VCaP (cell line): Measurements from ENCODE around the gene AADACL3.

ENCODE experiments used
- H3K27ac ChIP-seq: fragments of 450-650 bp; 2 replicates; pipeline ENCODE4 v1.5.1; 2017
- TF ChIP-seq, protein P1 (sequence below): fragments of 450-650 bp; conservative IDR thresholded peaks from 2 replicates; pipeline ENCODE4 v1.5.1; 2017; ENCODE audit warnings: mild to moderate bottlenecking, moderate library complexity

Gene AADACL3

DNA sequence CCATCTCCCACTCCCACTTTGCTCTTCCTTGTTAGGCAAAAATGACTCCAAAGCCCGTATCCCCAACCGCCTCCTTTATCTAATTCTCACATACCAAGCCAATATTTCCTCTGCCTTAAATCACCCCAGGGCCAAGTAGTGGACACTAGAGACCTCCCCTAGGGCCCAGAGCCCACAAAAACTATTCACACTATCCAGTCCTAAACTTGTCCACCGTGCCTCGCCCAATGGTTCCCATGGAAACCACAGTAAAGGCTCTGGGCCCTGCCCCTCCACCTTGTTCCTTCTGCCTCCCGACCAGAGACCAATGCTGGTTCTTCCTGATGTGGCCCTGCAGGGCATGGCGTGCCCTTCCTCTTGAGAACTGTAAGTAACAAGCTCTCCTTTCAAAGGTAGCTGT, 41.9 kb downstream of the AADACL3 start:
- no peak overlapping the region for H3K27ac ChIP-seq
- TF ChIP-seq, protein P1, sequence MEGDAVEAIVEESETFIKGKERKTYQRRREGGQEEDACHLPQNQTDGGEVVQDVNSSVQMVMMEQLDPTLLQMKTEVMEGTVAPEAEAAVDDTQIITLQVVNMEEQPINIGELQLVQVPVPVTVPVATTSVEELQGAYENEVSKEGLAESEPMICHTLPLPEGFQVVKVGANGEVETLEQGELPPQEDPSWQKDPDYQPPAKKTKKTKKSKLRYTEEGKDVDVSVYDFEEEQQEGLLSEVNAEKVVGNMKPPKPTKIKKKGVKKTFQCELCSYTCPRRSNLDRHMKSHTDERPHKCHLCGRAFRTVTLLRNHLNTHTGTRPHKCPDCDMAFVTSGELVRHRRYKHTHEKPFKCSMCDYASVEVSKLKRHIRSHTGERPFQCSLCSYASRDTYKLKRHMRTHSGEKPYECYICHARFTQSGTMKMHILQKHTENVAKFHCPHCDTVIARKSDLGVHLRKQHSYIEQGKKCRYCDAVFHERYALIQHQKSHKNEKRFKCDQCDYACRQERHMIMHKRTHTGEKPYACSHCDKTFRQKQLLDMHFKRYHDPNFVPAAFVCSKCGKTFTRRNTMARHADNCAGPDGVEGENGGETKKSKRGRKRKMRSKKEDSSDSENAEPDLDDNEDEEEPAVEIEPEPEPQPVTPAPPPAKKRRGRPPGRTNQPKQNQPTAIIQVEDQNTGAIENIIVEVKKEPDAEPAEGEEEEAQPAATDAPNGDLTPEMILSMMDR: no peak

DNA sequence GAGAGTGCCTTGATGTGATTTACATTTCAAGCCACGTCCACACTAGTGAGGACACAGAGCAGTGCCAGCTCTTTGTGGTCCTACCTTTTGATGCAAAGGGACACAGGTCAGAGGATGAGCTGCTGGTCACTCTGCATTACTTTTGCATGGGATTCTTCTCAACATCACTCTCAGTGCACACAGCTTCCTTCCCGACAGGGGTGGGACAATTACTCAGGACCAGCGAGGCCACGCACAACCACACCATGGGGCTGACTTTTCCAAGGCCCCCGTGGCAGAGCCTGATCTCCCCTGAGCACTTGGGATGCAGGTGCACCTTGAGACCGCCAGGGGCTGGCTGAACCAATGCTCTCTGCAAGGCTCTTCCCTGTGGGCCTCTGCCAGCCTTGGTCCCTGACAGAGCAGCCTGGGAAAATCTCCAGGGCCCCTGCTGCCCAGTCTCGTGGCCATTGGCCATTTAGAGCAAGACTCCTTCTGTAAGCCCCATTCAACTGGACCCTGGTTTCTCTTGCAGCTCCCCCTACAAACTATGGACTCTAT, 44.4 kb downstream of the AADACL3 start:
- TF ChIP-seq, protein P1: no peak; the same call in 1 of the 2 replicates
- no peak overlapping the region for H3K27ac ChIP-seq

DNA sequence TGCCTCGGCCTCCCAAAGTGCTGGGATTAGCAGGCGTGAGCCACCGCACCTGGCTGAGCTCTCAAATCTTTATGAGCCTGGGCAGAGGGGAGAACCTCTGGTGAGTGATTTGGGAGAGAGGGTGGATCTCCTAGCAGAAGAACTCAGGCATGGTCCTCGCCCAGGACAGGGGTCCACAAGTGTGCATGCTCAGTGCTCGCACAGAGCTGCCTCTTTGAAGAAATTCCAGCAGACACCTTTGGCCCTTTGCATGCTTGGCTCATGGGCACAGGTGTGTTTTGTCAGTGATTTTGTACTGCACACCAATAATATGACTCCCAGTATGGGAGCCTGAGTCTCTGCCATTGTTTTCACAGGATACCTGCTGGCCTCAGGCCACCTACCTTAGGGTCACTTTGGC, 45.9 kb downstream of the AADACL3 start:
- H3K27ac ChIP-seq: no peak overlapping the region
- TF ChIP-seq, protein P1: no peak

DNA sequence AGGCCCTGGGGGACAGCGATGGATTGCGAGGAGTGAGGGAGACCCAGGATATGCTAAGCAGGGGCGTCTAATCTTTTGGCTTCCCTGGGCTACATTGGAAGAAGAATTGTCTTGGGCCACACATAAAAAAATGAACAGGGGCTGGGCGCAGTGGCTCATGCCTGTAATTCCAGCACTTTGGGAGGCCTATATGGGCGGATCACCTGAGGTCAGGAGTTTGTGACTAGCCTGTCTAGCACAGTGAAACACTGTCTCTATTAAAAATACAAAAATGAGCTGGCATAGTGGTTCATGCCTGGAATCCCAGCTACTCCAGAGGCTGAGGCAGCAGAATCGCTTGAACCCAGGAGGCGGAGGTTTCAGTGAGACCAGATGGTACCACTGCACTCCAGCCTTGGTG, 46.9 kb downstream of the AADACL3 start:
- H3K27ac ChIP-seq: no peak overlapping the region
- TF ChIP-seq, protein P1: no peak

DNA sequence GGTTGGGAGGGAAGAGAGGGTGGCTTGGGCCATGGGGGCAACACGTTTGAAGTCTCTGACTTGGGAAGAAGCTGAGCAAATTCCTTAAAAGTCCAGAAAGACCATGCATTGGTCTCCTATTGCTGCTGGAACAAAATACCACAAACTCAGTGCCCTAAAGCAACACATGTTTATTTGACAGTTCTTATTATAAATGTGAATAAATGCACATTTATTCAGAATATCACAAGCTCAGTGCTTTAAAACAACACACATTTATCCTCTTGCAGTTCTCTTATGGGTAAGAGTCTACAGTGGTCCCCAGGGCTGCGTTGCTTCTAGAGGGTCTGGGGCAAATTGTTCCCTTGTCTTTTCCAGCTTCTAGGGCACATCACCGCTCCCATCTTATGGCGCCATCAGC, 47.6 kb downstream of the AADACL3 start:
- TF ChIP-seq, protein P1: no peak
- H3K27ac ChIP-seq: no peak overlapping the region

DNA sequence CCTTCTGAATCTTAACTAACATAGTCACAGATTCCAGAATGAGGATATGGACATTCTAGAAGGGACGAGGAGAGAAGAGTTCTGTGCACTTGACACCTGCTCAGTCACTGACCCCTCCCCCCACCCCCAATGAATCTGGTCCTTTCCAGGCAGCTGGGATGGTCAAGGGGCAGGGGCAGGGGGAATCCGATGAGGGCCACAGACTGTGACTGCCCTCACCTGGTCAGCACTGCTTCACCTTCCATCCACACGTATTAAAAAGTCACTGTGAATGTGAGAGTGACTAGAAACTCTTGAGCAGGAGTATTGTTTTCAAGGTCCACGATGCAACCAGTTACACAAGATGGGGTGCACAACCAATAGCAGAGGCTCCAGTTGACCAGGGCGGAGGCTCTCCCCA, 48.1 kb downstream of the AADACL3 start:
- TF ChIP-seq, protein P1: no peak
- no peak overlapping the region for H3K27ac ChIP-seq

DNA sequence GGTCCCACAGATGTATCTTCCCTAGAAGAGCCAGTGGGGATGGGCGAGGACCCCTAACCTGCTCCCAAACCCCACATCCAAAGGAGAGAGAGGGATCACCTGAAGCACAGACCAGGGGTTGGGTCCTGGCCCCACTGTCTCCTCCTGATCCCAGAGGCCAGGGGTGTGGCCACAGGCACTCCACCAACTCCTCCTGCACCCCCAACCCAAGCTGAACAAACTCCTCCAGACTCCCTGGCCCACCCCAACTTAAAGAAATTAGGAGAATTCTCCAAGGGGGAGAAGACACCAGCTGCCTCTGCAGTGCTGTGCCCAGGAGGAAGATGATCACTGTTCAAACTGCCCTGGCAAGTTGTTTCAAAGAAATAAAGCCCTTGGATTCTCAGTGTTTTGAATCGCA, 53.1 kb downstream of the AADACL3 start:
- TF ChIP-seq, protein P1: no peak
- H3K27ac ChIP-seq: no peak overlapping the region
